A673 (cell line): ENCODE measurements around the gene SRCAP.

Source experiments
- CTCF ChIP-seq: fragments of 300-800, 200-600 bp; sonication (generic); conservative IDR thresholded peaks from 2 replicates; pipeline ENCODE4 v1.5.1; 2017; ENCODE audit warnings: low read depth, mild to moderate bottlenecking, antibody characterized with exemption, low read length, moderate library complexity, mixed read lengths
- EZH2 ChIP-seq: fragments of 200-600 bp; sonication (generic); IDR thresholded peaks from 2 replicates; pipeline ENCODE4 v1.6.1; 2017; ENCODE audit warnings: borderline replicate concordance, low read depth, mild to moderate bottlenecking, mixed read lengths, antibody characterized with exemption, low read length; ENCODE audit not compliant: poor library complexity, severe bottlenecking

- no peak for TF ChIP-seq CTCF
- no peak for TF ChIP-seq EZH2
Observed at GRCh38 chr16:30678586-30678970, 20.4 kb upstream of the SRCAP start.
